RPMI7951 (cell line): ENCODE measurements around the gene TAS2R43. TPM values are rescaled to one million over a fixed set of nuclear protein-coding genes. Genes with fewer than 3 reads are reported as not detected.
A peak's percentile ranks its signal among the peaks of the same experiment; 100 is the strongest.
"Not testable (repeated sequence)": the region's sequence is repeated elsewhere in the genome, so short reads cannot be mapped to it uniquely, and the experiment has no call there.

Experiments used
- DNase-seq: peaks from one replicate; pipeline ENCODE4 v3.0.0-alpha.2; 2012; ENCODE audit warnings: low read depth
- total RNA-seq: library from RNA; depleted of rRNA; stranded (reverse); fragments of >200 nt; shearing (Covaris generic); gene quantifications from 2 replicates; pipeline ENCODE4 v1.2.3, GENCODE V29; 2014; rRNA removed

TAS2R43 gene
- 0.36 and 0.39 TPM in 2 replicates for total RNA-seq

- DNase-seq: no peak
Measured at GRCh38 chr12:11092128-11092527, at the start of gene TAS2R43. Gene TAS2R43, minus strand, starts transcription at chr12:11092313. Its CDS starts 84 bp downstream, at chr12:11092229.

- no peak for DNase-seq
Measured at GRCh38 chr12:11136075-11136474, 44.0 kb upstream of the TAS2R43 start.

GRCh38 chr12:11134305-11134704 is 42.2 kb upstream of the TAS2R43 start, which contains the start of gene TAS2R30:
Gene TAS2R30, minus strand, starts transcription at chr12:11134644. Its CDS starts 400 bp downstream, at chr12:11134244.
- DNase-seq: no peak

DNA sequence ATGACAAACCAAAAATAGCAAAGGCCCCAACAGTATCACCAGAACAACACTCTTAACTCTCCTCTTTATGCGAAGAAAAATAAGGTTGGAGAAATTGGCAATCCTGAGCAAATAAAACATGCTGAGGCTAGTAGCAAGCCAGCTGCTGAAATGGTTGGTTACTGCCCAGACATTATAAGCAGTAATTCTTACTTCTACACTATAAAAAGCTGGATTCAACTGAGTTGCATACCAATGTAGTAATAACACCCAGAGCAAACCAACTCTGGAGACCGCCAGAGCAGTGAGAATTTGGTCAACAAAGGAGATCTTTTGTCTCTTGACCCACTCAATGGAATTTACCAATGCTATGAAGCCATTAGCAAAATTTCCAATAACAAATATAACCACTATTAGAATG is 41.7 kb upstream of the TAS2R43 start:
- DNase-seq: peak; percentile 5

DNA sequence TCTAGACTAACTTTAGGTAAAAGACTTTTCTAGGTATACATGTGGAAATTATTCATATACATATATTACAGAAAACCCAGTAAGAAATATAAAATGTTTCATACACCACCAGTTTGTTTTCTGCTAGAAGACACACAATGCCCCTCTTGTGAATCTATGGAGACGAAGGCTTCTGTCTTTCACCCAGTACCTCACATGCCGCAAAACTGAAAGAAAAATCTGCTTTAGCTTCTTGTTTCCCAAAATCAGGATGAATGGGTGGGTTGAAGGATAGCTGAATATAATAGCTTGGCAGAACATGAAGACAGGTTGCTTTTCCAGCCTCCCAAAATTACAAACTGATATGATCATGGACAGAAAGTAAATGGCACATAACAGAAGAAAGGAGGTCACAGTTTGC is 41.0 kb upstream of the TAS2R43 start:
- no peak for DNase-seq

DNA sequence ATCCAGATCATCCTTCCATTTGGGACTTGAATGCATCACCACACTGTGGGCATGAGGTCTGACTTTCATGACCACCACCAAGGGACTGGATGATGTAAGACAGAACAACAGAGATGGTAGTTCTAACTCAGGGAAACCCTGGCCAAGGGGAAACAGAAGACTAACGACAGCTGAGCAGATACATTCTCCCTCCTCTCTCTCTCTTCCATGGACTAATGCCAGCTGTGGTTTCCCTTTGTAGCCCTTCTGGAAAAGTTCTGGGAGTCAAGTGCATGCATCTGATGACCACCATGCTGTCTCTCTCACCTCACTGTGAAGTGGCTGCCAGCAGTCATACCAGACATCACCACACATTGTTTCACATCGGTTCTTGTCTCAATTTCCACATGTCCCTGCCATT is 38.9 kb upstream of the TAS2R43 start:
- no peak for DNase-seq

GRCh38 chr12:11130382-11130781 is 38.3 kb upstream of the TAS2R43 start:
- DNase-seq: no peak

DNA sequence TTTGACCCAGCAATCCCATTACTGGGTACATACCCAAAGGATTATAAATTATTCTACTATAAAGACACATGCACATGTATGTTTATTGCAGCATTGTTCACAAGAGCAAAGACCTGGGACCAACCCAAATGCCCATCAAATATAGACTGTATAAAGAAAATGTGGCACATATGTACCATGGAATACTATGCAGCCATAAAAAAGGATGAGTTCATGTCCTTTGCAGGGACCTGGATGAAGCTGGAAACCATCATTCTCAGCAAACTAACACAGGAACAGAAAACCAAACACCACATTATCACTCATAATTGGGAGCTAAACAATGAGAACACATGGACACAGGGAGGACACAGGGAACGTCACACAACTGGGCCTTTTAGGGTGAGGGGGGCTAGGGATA is 22.0 kb upstream of the TAS2R43 start:
- DNase-seq: not testable (repeated sequence)

DNA sequence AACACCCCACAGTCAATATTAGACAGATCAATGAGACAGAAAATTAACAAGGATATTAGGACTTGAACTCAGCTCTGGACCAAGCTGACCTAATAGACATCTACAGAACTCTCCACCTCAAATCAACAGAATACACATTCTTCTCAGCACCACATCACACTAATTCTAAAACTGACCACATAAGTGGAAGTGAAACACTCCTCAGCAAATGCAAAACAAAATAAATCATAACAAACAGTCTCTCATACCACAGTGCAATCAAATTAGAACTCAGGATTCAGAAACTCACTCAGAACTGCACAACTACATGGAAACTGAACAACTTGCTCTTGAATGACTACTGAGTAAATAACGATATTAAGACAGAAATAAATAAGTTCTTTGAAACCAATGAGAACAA is 19.1 kb upstream of the TAS2R43 start:
- not testable (repeated sequence) for DNase-seq

DNA sequence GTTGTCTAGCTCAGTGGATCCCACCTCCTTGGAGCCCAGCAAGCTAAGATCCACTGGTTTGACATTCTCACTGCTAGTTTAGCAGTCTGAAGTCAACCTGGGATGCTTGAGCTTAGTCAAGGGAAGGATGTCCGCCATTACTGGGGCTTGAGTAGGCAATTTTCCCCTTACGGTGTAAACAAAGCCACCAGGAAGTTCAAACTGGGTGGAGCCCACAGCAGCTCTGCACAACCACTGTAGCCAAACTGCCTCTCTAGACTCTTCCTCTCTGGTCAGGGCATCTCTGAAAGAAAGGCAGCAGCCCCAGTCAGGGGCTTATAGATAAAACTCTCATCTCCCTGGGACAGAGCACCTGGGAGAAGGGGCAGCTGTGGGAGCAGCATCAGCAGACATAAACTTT is 16.7 kb upstream of the TAS2R43 start:
- DNase-seq: no peak

DNA sequence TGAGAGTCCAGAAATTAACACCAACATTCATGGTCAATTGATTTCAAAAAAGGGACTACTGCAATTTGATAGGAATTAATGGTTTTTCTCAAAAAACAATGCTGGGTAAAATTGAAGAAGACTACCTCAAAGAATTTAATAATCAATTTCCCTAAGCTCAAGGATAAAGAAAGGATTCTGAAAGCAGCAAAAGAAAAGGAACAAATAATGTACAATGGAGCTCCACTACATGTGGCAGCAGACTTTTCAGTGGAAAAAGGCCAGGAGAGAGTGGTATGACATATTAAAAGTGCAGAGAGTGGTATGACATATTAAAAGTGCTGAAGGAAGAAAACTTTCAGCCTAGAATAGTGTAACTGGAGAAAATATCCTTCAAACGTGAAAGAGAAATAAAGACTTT is 15.6 kb upstream of the TAS2R43 start:
- no peak for DNase-seq

DNA sequence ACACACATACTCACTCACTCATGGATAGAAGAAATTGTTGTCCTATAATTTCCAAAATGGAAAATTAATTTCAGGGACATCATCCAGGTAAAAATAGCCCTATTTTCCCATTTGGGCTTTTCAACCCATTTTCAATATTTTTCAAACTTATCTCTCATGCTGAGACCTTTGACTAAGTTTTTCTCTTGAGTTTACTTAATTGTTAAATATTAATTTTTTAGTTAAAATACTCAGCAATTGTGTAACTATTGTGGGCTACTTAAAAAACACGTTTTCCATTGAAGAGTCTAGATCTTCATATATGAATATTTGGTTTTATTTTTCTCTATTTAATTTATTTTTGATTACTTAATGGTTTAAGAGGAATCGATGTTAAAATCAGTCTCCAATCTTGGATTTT is 14.2 kb upstream of the TAS2R43 start:
- DNase-seq: no peak

DNA sequence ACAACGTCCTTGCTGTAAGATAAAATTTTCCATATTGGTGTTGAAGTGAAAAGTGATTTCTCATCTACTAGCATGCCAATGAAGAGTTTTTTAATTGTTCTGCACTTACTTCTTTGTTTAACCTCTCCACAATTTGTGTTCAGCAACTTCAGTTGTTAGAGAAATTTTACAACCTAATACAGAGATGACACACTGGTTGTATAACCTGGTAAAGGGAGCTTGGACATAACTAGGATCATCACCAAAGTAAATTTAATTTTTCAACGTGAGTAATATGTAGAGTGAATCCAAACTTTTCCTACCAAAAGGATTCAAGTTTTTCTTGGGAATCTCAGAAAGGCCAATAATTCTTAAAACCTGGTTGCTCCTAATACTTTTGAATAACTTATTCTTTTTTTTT is 13.4 kb upstream of the TAS2R43 start:
- no peak for DNase-seq

DNA sequence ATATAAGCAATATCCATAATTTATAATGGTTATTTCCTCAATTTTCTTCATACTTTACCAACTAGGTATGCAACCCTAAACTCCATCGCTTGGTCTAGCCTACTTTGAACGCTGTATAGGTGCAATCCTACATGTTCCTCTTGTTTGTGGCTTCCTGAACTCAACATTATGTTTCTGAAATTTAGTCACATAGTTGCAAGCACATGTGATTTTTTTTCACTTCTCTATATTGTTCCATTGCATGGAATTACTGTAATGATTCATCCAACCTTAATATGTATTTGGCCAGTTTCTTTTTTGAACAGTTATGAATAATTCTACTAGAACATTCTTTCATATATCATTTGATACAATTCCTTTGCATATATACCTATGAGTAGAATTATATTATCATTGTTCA is 2.8 kb upstream of the TAS2R43 start:
- DNase-seq: not testable (repeated sequence)

GRCh38 chr12:11089246-11089645 is 2.9 kb downstream of the TAS2R43 start:
- DNase-seq: no peak

DNA sequence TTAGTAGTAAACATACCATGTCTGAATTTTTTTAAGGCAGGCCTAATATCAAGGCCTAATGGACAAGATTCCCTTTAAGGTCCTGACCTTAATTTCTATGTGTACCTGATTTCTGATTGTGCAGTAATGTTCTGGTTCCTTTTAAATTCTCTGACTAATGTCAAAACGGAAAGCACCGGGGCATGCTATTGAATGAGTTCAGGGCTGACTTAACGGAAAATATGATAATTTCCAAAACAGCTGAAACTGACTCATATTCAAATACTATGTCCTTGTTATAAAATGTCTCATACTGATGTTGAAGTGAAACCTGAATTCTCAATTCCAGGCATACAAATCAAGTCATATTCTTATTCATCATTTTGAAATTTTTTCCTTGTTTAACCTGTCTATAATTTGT is 6.7 kb downstream of the TAS2R43 start:
- DNase-seq: no peak

- DNase-seq: no peak
Measured at GRCh38 chr12:11081987-11082386, 10.1 kb downstream of the TAS2R43 start.

GRCh38 chr12:11078246-11078645 is 13.9 kb downstream of the TAS2R43 start:
- DNase-seq: no peak

- DNase-seq: no peak
Measured at GRCh38 chr12:11075642-11076041, 16.5 kb downstream of the TAS2R43 start.

GRCh38 chr12:11071414-11071813 is 20.7 kb downstream of the TAS2R43 start:
- no peak for DNase-seq

- no peak for DNase-seq
Measured at GRCh38 chr12:11070999-11071398, 21.1 kb downstream of the TAS2R43 start.

DNA sequence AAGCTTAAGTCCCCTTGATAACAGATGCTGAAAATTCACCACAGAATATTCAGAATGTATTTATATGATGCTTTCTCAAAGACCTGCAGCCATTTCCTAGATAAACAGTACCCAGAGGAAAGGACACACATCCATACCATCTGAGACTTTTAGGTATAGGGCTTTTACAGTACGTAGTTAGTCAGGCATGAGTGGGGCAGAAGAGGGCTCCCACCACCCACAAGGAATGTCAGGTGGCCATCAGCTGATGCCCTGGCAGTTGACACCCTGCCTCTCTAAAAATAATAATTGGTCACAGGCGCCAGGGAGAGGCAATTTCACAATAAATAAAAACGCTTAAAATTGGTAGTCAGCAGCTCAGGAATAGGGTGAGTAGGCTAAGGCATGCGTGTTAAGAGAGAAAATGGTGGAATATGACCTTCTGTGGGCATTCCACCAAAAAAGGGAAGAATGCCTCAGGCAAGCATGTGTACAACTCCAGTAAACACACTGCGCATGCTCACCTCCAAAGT is 22.2 kb downstream of the TAS2R43 start:
- DNase-seq: no peak

DNA sequence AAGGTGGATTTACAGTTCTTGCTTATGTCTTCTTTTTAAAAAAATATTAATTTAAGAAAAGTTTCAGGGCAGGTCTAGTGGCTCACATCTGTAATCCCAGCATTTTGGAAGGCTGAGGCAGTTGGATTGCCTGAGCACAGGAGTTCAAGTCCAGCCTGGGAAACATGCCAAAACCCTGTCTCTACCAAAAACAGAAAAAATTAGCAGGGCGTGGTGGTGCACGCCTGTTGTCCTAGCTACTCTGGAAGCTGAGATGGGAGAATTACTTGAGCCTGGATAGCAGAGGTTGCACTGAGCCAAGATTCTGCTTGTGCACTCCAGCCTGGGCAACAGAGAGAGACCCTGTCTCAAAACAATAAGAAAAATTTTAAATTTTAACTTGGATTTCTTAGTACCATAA is 24.6 kb downstream of the TAS2R43 start:
- peak; percentile 35 for DNase-seq

- not testable (repeated sequence) for DNase-seq
Measured at GRCh38 chr12:11062194-11062593, 29.9 kb downstream of the TAS2R43 start, which contains the start of gene TAS2R46. Gene TAS2R46, minus strand, starts transcription at chr12:11062294. Its CDS starts 0 bp downstream, at chr12:11062294.
